Tibial artery (tissue), 4 donors: ENCODE data around the gene PALM3.
A peak's percentile ranks its signal among the peaks of the same experiment; 100 is the strongest.

ENCODE experiments used
- DNase-seq, 2 donors: peaks; one replicate each; pipeline ENCODE4 v3.0.0-alpha.2; 2019
- H3K27ac ChIP-seq, 2 donors: fragments of 200-600 bp; sonication (generic) in 1 of 2; 1 replicate in 1 of 2; 2 replicates in 1 of 2; pipeline ENCODE4 v1.5.1; 2018 to 2019; ENCODE audit warnings: mild to moderate bottlenecking in 1 of 2
- H3K27me3 ChIP-seq, 2 donors: fragments of 200-600 bp; sonication (generic) in 1 of 2; one replicate each; pipeline versions ENCODE4 v1.5.1 to v1.6.0; 2016 to 2019
- H3K36me3 ChIP-seq, 3 donors: fragments of 200-600 bp; sonication (generic) in 2 of 3; one replicate each; pipeline ENCODE4 v1.5.1; 2016 to 2019; ENCODE audit warnings: mild to moderate bottlenecking in 2 of 3
- H3K4me1 ChIP-seq, 4 donors: fragments of 200-600 bp; sonication (generic) in 2 of 4; 1 replicate in 3 of 4; 2 replicates in 1 of 4; pipeline ENCODE4 v1.5.1; 2016 to 2019
- H3K4me3 ChIP-seq, 2 donors: fragments of 200-600 bp; sonication (generic) in 1 of 2; 1 replicate in 1 of 2; 2 replicates in 1 of 2; pipeline ENCODE4 v1.5.1; 2018 to 2019; ENCODE audit warnings: mild to moderate bottlenecking in 2 of 2
- H3K9me3 ChIP-seq, 3 donors: fragments of 200-600 bp; sonication (generic) in 1 of 3; one replicate each; pipeline ENCODE4 v1.5.1; 2016 to 2019
- CTCF ChIP-seq, 2 experiments: fragments of 200-600 bp in 1 of 2; fragments of 450-650 bp in 1 of 2; IDR thresholded peaks; one replicate each; pipeline ENCODE4 v1.5.1; 2017 to 2019; ENCODE audit warnings: antibody characterized with exemption in 2 of 2, mild to moderate bottlenecking in 1 of 2, moderate library complexity in 1 of 2
- intact Hi-C: fragments of 100-400 bp; cut with DNase I; formaldehyde crosslinking; loops from one replicate; pipeline ENCODE4 v1.15.0; 2023; ENCODE audit warnings: low total_unique reads

PALM3 gene

DNA sequence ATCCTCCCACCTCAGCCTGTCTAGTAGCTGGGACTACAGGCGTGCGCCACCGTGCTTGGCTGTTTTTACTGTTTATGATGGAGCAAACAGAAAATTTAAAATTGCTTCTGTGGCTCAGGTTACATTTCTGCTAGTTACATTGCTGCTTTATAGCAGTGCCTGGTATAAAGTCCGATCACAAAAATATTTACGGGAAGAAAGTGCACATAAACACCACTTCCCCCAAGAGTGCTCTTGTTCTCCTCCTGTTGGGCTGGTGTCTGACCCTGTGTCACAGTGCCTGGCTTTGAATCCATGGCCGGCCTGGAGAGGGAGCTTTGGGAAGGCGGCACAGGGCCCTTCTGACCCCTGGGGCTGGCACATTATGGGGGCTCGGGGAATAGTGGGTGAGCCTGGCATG, 43.8 kb upstream of the PALM3 start:
- Histone ChIP-seq H3K4me3 (no peak overlapping the region), H3K27ac (peak overlapping the region in 1 of 2 donors; percentile 83), H3K27me3 (no peaks in the 10 kb centered on the region), H3K4me1 (peaks cover 0 to 48% (median 21%) of the 10 kb centered on the region in 4 donors), H3K36me3 (peaks cover 39 to 69% (median 57%) of the 10 kb centered on the region in 3 donors), H3K9me3 (no peaks in the 10 kb centered on the region)
- DNase-seq: no peak
- TF ChIP-seq CTCF (IDR thresholded peaks at IDR 0.05): no peak
- intact Hi-C loops: no loop called here

DNA sequence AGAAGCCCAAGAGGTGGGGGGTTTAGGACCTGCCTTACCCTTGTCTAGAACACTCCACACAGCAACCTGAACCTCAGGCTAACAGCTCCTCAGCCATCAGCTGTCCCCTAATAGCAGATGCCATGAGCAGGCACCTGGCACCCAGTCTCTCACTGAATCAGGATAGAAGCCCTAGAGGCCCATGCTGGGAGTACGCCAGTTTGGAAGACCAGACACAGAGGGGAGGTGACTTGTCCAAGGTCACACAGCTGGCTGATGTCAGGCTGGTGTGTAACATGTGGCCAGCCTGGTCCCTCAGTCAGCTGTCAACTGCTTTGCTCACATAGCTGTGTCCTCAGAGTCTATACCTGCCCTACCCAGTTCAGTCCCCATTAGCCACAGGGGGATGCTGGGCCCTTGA, 41.4 kb upstream of the PALM3 start:
- no peak overlapping the region for H3K4me3 ChIP-seq
- H3K9me3 ChIP-seq: no peaks in the 10 kb centered on the region
- peaks cover 54 to 91% (median 67%) of the 10 kb centered on the region in 3 donors for H3K36me3 ChIP-seq
- peak overlapping the region in 1 of 2 donors; percentile 32 for H3K27ac ChIP-seq
- DNase-seq: no peak
- intact Hi-C loops: no loop called here
- peaks cover 0 to 27% (median 16%) of the 10 kb centered on the region in 4 donors for H3K4me1 ChIP-seq
- no peaks in the 10 kb centered on the region for H3K27me3 ChIP-seq
- no peak for TF ChIP-seq CTCF (IDR thresholded peaks at IDR 0.05)

DNA sequence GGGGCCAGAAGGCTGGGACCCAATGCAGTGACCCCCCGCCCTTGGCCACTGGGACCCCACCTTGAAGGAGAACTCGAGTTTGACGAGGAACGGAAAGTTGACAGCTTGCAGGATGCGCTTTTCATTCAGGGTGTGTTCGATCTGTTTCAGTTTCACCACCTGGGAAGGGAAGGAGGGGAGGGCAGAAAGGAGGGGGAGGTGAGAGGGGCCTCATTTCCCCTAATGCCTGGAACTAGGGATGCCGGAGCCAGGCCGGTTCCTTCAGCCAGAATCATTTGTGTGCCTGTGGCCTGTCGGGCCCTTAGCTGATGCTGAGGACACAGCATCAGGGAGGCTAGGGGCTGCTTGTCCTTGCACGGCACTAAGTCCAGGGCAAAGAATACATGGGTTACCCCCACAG, 40.9 kb upstream of the PALM3 start:
- Histone ChIP-seq H3K4me3 (no peak overlapping the region), H3K36me3 (peaks cover 56 to 97% (median 71%) of the 10 kb centered on the region in 3 donors), H3K9me3 (no peaks in the 10 kb centered on the region), H3K4me1 (peaks cover 0 to 21% (median 11%) of the 10 kb centered on the region in 4 donors), H3K27me3 (no peaks in the 10 kb centered on the region), H3K27ac (peak overlapping the region; percentile 24 to 32)
- no peak for DNase-seq
- intact Hi-C loops: no loop called here
- TF ChIP-seq CTCF (IDR thresholded peaks at IDR 0.05): no peak

DNA sequence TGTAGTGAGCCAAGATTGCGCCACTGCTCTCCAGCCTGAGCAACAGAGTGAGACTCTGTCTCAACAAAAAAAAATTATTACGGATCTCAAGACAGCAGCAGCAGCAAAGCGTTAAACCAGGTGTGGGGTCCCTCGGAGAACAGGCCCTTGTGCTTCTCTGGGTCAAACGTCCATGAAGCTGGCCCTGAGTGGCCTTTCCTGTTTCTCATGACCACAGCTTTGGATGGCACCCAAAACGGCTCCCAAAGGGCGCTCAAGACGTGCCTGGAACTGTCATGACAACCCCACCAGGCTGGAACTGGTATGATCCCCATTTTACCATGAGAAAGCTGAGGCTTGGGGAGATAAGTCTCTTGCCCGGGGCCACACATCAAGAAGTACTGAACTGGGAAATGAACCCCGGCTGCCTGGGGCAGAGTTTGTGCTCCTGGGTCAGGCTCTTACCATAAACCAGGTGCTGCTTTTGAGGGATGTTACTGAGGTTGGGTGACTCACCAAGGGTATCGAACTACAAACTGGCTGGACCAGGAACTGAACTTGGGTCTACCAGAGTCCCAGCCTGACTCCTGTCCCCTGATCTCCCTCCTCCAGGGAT, 40.3 kb upstream of the PALM3 start:
- no peaks in the 10 kb centered on the region for H3K27me3 ChIP-seq
- DNase-seq: no peak
- H3K36me3 ChIP-seq: peaks cover 62 to 97% (median 76%) of the 10 kb centered on the region in 3 donors
- no peak for TF ChIP-seq CTCF (IDR thresholded peaks at IDR 0.05)
- no peaks in the 10 kb centered on the region for H3K9me3 ChIP-seq
- peak overlapping the region in 1 of 2 donors; percentile 24 for H3K27ac ChIP-seq
- H3K4me1 ChIP-seq: peaks cover 0 to 16% (median 5%) of the 10 kb centered on the region in 4 donors
- H3K4me3 ChIP-seq: no peak overlapping the region
- intact Hi-C loops: no loop called here

DNA sequence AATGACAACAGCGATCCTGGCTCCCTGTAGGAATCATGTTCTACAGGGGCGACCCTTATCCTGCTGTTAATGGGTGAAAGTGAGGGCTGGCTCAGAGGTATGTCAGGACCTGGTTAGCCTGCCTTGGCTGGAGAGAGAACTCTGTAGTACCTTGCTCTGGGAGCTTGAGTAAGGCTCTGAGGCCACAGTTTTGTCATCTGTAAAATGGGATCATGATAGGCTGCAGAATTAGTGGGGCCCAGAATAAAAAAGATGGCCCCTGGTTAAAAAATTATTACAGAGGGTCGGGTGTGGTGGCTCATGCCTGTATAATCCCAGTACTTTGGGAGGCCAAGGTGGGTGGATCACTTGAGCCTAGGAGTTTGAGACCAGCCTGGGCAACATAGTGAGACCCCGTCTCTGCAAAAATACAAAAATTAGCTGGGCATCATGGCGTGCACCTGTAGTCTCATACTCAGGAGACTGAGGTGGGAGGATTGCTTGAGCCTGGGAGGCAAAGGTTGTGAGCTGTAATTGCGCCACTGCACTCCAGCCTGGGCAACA, 39.2 kb upstream of the PALM3 start:
- intact Hi-C loops: no loop called here
- Histone ChIP-seq H3K36me3 (peaks cover 68 to 97% (median 79%) of the 10 kb centered on the region in 3 donors), H3K9me3 (no peaks in the 10 kb centered on the region), H3K4me3 (no peak overlapping the region), H3K27me3 (no peaks in the 10 kb centered on the region), H3K27ac (no peak overlapping the region), H3K4me1 (peaks cover 0 to 4% (median 0%) of the 10 kb centered on the region in 4 donors)
- TF ChIP-seq CTCF (IDR thresholded peaks at IDR 0.05): no peak
- no peak for DNase-seq
